Mesenchymal stem cell (in vitro differentiated cells and primary cell): ENCODE measurements around the gene EPO.

Source experiments
- DNase-seq: peaks from one replicate; pipeline ENCODE4 v3.0.0-alpha.2; 2013
- H2AFZ ChIP-seq: one replicate; pipeline ENCODE4 v1.6.1; 2013; ENCODE audit warnings: low read depth, mild to moderate bottlenecking, control low read depth, inconsistent platforms, low read length, moderate library complexity
- H2AK5ac ChIP-seq: 2 replicates; pipeline ENCODE4 v1.6.1; 2013; ENCODE audit warnings: low read length, moderate library complexity, mild to moderate bottlenecking, inconsistent platforms; ENCODE audit not compliant: severe bottlenecking
- H2BK120ac ChIP-seq: one replicate; pipeline ENCODE4 v1.6.1; 2013; ENCODE audit warnings: low read depth, mild to moderate bottlenecking, inconsistent platforms, low read length, moderate library complexity
- H2BK12ac ChIP-seq, 2 experiments: one replicate each; pipeline ENCODE4 v1.6.1; 2013; ENCODE audit warnings: inconsistent platforms in 2 of 2, low read length in 2 of 2, mild to moderate bottlenecking in 2 of 2, moderate library complexity in 2 of 2, control low read depth in 1 of 2
- H2BK15ac ChIP-seq: one replicate; pipeline ENCODE4 v1.6.1; 2013; ENCODE audit warnings: mild to moderate bottlenecking, low read depth, inconsistent platforms; ENCODE audit not compliant: poor library complexity, severe bottlenecking
- H2BK5ac ChIP-seq: 2 replicates; pipeline ENCODE4 v1.6.1; 2013; ENCODE audit warnings: low read depth, mild to moderate bottlenecking, low read length, control low read depth, inconsistent platforms; ENCODE audit not compliant: poor library complexity, severe bottlenecking
- H3K14ac ChIP-seq, 2 experiments: one replicate each; pipeline ENCODE4 v1.6.1; 2013; ENCODE audit warnings: inconsistent platforms in 2 of 2, low read length in 2 of 2, control low read depth in 1 of 2, mild to moderate bottlenecking in 1 of 2, moderate library complexity in 1 of 2
- H3K18ac ChIP-seq, 2 experiments: one replicate each; pipeline ENCODE4 v1.6.1; 2013; ENCODE audit warnings: inconsistent platforms in 2 of 2, low read length in 2 of 2, control low read depth in 1 of 2, low read depth in 1 of 2, mild to moderate bottlenecking in 1 of 2
- H3K23ac ChIP-seq, 2 experiments: one replicate each; pipeline ENCODE4 v1.6.1; 2013; ENCODE audit warnings: inconsistent platforms in 2 of 2, low read length in 2 of 2, mild to moderate bottlenecking in 2 of 2, moderate library complexity in 2 of 2, control low read depth in 1 of 2
- H3K27ac ChIP-seq: 2 replicates; pipeline ENCODE4 v1.5.1; 2013; ENCODE audit warnings: mild to moderate bottlenecking, moderate library complexity, low read length, control low read depth, inconsistent platforms; ENCODE audit not compliant: poor library complexity, severe bottlenecking
- H3K27me3 ChIP-seq, 2 experiments: 2 replicates each; pipeline versions ENCODE4 v1.6.1 to v1.7.0; 2013; ENCODE audit warnings: low read length in 2 of 2, mild to moderate bottlenecking in 2 of 2, moderate library complexity in 2 of 2, control low read depth in 1 of 2, inconsistent platforms in 1 of 2; ENCODE audit not compliant: control insufficient read depth in 1 of 2, insufficient read depth in 1 of 2
- H3K36me3 ChIP-seq, 2 experiments: 2 replicates each; pipeline versions ENCODE4 v1.6.1 to v1.7.0; 2013; ENCODE audit warnings: low read length in 2 of 2, control low read depth in 1 of 2, inconsistent platforms in 1 of 2, low read depth in 1 of 2, mild to moderate bottlenecking in 1 of 2; ENCODE audit not compliant: insufficient read depth in 2 of 2, control insufficient read depth in 1 of 2
- H3K4ac ChIP-seq, 2 experiments: one replicate each; pipeline ENCODE4 v1.6.1; 2013; ENCODE audit warnings: inconsistent platforms in 2 of 2, low read length in 2 of 2, mild to moderate bottlenecking in 2 of 2, moderate library complexity in 2 of 2, control low read depth in 1 of 2, low read depth in 1 of 2
- H3K4me1 ChIP-seq: 2 replicates; pipeline ENCODE4 v1.6.1; 2013; ENCODE audit warnings: low read depth, low read length, control low read depth; ENCODE audit not compliant: control insufficient read depth, insufficient read depth
- H3K4me2 ChIP-seq: 2 replicates; pipeline ENCODE4 v1.6.1; 2013; ENCODE audit warnings: low read length, mild to moderate bottlenecking, inconsistent platforms; ENCODE audit not compliant: poor library complexity, severe bottlenecking
- H3K4me3 ChIP-seq, 2 experiments: 2 replicates each; pipeline versions ENCODE4 v1.5.1 to v1.7.0; 2013; ENCODE audit warnings: low read length in 2 of 2, mild to moderate bottlenecking in 2 of 2, control low read depth in 1 of 2, low read depth in 1 of 2; ENCODE audit not compliant: insufficient read depth in 1 of 2
- H3K79me1 ChIP-seq: replicated peaks from 2 replicates; pipeline ENCODE4 v1.6.1; 2013; ENCODE audit warnings: mild to moderate bottlenecking, control low read depth, low read length, inconsistent platforms; ENCODE audit not compliant: poor library complexity, severe bottlenecking
- H3K9ac ChIP-seq: 2 replicates; pipeline ENCODE4 v1.7.0; 2013; ENCODE audit warnings: mild to moderate bottlenecking, low read length, moderate library complexity
- H3K9me3 ChIP-seq: 2 replicates; pipeline ENCODE4 v1.7.0; 2013; ENCODE audit warnings: mild to moderate bottlenecking, low read length; ENCODE audit not compliant: control insufficient read depth
- H4K8ac ChIP-seq: one replicate; pipeline ENCODE4 v1.6.1; 2013; ENCODE audit warnings: inconsistent platforms, mild to moderate bottlenecking, low read length, moderate library complexity
- H4K91ac ChIP-seq: one replicate; pipeline ENCODE4 v1.6.1; 2013; ENCODE audit warnings: mild to moderate bottlenecking, low read length, inconsistent platforms
- WGBS: methylation state at CpG from one replicate; pipeline ENCODE4 v1.1.7; 2013; ENCODE audit warnings: mixed read lengths; 5-methylcytosine and 5-hydroxymethylcytosine counted together

Gene EPO

GRCh38 chr7:100745184-100745583 is 24.9 kb downstream of the EPO start:
- Histone ChIP-seq H3K27ac (no peak overlapping the region), H4K91ac (no peak overlapping the region), H3K4ac (peak overlapping the region in 1 of 2 experiments; percentile 2), H3K36me3 (no peaks in the 10 kb centered on the region), H3K23ac (no peak overlapping the region), H3K4me1 (peaks cover 1% of the 10 kb centered on the region), H2BK5ac (no peak overlapping the region), H4K8ac (peak overlapping the region; percentile 81), H2BK120ac (no peak overlapping the region), H2AFZ (no peak overlapping the region), H3K27me3 (peaks cover 3 to 27% of the 10 kb centered on the region in 2 experiments), H3K4me2 (no peak overlapping the region), H2AK5ac (no peak overlapping the region), H3K18ac (peak overlapping the region in 1 of 2 experiments; percentile 52), H3K14ac (no peak overlapping the region), H2BK15ac (no peak overlapping the region), H3K4me3 (peak overlapping the region in 1 of 2 experiments; percentile 77), H3K9me3 (no peaks in the 10 kb centered on the region), H3K9ac (peak overlapping the region; percentile 55), H2BK12ac (no peak overlapping the region), H3K79me1 (no peaks in the 10 kb centered on the region)
- 54% methylated on average over 27 of the region's 28 CpGs for WGBS
- peak; percentile 71 for DNase-seq

GRCh38 chr7:100752994-100753393 is 32.7 kb downstream of the EPO start:
- Histone ChIP-seq H2AFZ (no peak overlapping the region), H3K36me3 (no peaks in the 10 kb centered on the region), H2BK15ac (no peak overlapping the region), H2AK5ac (no peak overlapping the region), H3K27ac (no peak overlapping the region), H3K4me1 (no peaks in the 10 kb centered on the region), H3K9ac (no peak overlapping the region), H3K79me1 (no peaks in the 10 kb centered on the region), H3K14ac (no peak overlapping the region), H4K8ac (no peak overlapping the region), H3K9me3 (no peaks in the 10 kb centered on the region), H3K4me3 (no peak overlapping the region), H3K4me2 (no peak overlapping the region), H3K4ac (no peak overlapping the region), H3K23ac (no peak overlapping the region), H2BK12ac (no peak overlapping the region), H4K91ac (no peak overlapping the region), H2BK120ac (no peak overlapping the region), H3K18ac (no peak overlapping the region), H2BK5ac (no peak overlapping the region), H3K27me3 (peaks cover 34 to 51% of the 10 kb centered on the region in 2 experiments)
- 84% methylated on average over 5 of the region's 5 CpGs for WGBS
- no peak for DNase-seq

- H3K4me3 ChIP-seq: no peak overlapping the region
- WGBS: 91% methylated on average over 2 of the region's 3 CpGs
- H3K14ac ChIP-seq: no peak overlapping the region
- no peak overlapping the region for H4K8ac ChIP-seq
- no peak overlapping the region for H3K27ac ChIP-seq
- no peak overlapping the region for H3K23ac ChIP-seq
- H3K18ac ChIP-seq: no peak overlapping the region
- H2BK12ac ChIP-seq: no peak overlapping the region
- peak; percentile 15 for DNase-seq
- no peak overlapping the region for H2BK120ac ChIP-seq
- H3K4me1 ChIP-seq: no peaks in the 10 kb centered on the region
- no peak overlapping the region for H2AK5ac ChIP-seq
- H4K91ac ChIP-seq: no peak overlapping the region
- H3K36me3 ChIP-seq: no peaks in the 10 kb centered on the region
- H3K4ac ChIP-seq: no peak overlapping the region
- no peaks in the 10 kb centered on the region for H3K79me1 ChIP-seq
- H3K27me3 ChIP-seq: peaks cover 34 to 46% of the 10 kb centered on the region in 2 experiments
- H2BK15ac ChIP-seq: no peak overlapping the region
- H3K9ac ChIP-seq: no peak overlapping the region
- no peak overlapping the region for H2BK5ac ChIP-seq
- H2AFZ ChIP-seq: no peak overlapping the region
- no peaks in the 10 kb centered on the region for H3K9me3 ChIP-seq
- H3K4me2 ChIP-seq: no peak overlapping the region
Measured at GRCh38 chr7:100753750-100754149, 33.5 kb downstream of the EPO start.

GRCh38 chr7:100759357-100760171 is 39.3 kb downstream of the EPO start:
- no peak for DNase-seq
- H3K14ac ChIP-seq: no peak overlapping the region
- no peak overlapping the region for H2BK5ac ChIP-seq
- H3K4ac ChIP-seq: no peak overlapping the region
- no peaks in the 10 kb centered on the region for H3K36me3 ChIP-seq
- H3K23ac ChIP-seq: no peak overlapping the region
- peaks cover 9% of the 10 kb centered on the region for H3K4me1 ChIP-seq
- no peaks in the 10 kb centered on the region for H3K9me3 ChIP-seq
- no peaks in the 10 kb centered on the region for H3K79me1 ChIP-seq
- no peak overlapping the region for H2BK12ac ChIP-seq
- no peak overlapping the region for H2AK5ac ChIP-seq
- peaks cover 15 to 52% of the 10 kb centered on the region in 2 experiments for H3K27me3 ChIP-seq
- no peak overlapping the region for H3K9ac ChIP-seq
- 88% methylated on average over 17 of the region's 19 CpGs for WGBS
- H2BK15ac ChIP-seq: no peak overlapping the region
- H4K91ac ChIP-seq: no peak overlapping the region
- no peak overlapping the region for H4K8ac ChIP-seq
- H3K18ac ChIP-seq: no peak overlapping the region
- H3K4me2 ChIP-seq: no peak overlapping the region
- no peak overlapping the region for H2AFZ ChIP-seq
- no peak overlapping the region for H2BK120ac ChIP-seq
- H3K27ac ChIP-seq: no peak overlapping the region
- H3K4me3 ChIP-seq: no peak overlapping the region
